ENCODE data around the gene LDLRAD4.
A peak's percentile ranks its signal among the peaks of the same experiment; 100 is the strongest.

The LDLRAD4 gene

GRCh38 chr18:13362607-13363006 is 144.0 kb downstream of the LDLRAD4 start:
- DNase-seq (ENCODE audit: extremely low spot score, insufficient read length, low read depth) (no peak), FAIRE-seq (no peak)

- DNase-seq (ENCODE audit: extremely low spot score, insufficient read length, low read depth) (no peak), FAIRE-seq (no peak)
Observed at GRCh38 chr18:13363359-13363758, 144.8 kb downstream of the LDLRAD4 start.

- DNase-seq (ENCODE audit: extremely low spot score, insufficient read length, low read depth), result no peak
Observed at GRCh38 chr18:13364721-13365205, 146.2 kb downstream of the LDLRAD4 start.

GRCh38 chr18:13366131-13366530 is 147.6 kb downstream of the LDLRAD4 start:
- no peak for FAIRE-seq
- no peak for DNase-seq (ENCODE audit: extremely low spot score, insufficient read length, low read depth)

More at GRCh38 chr18:13364721-13365205, 146.2 kb downstream of the LDLRAD4 start:
- no peak for FAIRE-seq

GRCh38 chr18:13366541-13366940 is 148.0 kb downstream of the LDLRAD4 start:
- FAIRE-seq (no peak), DNase-seq (ENCODE audit: extremely low spot score, insufficient read length, low read depth) (no peak)

- FAIRE-seq (no peak), DNase-seq (ENCODE audit: extremely low spot score, insufficient read length, low read depth) (no peak)
Observed at GRCh38 chr18:13366962-13367892, 148.7 kb downstream of the LDLRAD4 start.

GRCh38 chr18:13368080-13368813 is 149.7 kb downstream of the LDLRAD4 start:
- FAIRE-seq, result no peak

GRCh38 chr18:13369353-13369752 is 150.8 kb downstream of the LDLRAD4 start:
- DNase-seq (ENCODE audit: extremely low spot score, insufficient read length, low read depth), result no peak
- FAIRE-seq, result no peak

More at GRCh38 chr18:13368080-13368813, 149.7 kb downstream of the LDLRAD4 start:
- DNase-seq (ENCODE audit: extremely low spot score, insufficient read length, low read depth), result no peak

GRCh38 chr18:13369756-13370510 is 151.4 kb downstream of the LDLRAD4 start:
- DNase-seq (ENCODE audit: extremely low spot score, insufficient read length, low read depth), result no peak
- FAIRE-seq, result no peak

GRCh38 chr18:13370995-13371625 is 152.6 kb downstream of the LDLRAD4 start:
- FAIRE-seq (no peak), DNase-seq (ENCODE audit: extremely low spot score, insufficient read length, low read depth) (no peak)

- FAIRE-seq (no peak), DNase-seq (ENCODE audit: extremely low spot score, insufficient read length, low read depth) (no peak)
Observed at GRCh38 chr18:13371689-13372418, 153.3 kb downstream of the LDLRAD4 start.

- no peak for FAIRE-seq
- no peak for DNase-seq (ENCODE audit: extremely low spot score, insufficient read length, low read depth)
Observed at GRCh38 chr18:13372531-13372951, 154.0 kb downstream of the LDLRAD4 start.

GRCh38 chr18:13374096-13374467 is 155.5 kb downstream of the LDLRAD4 start:
- DNase-seq (ENCODE audit: extremely low spot score, insufficient read length, low read depth) (no peak), FAIRE-seq (no peak)

- FAIRE-seq (no peak), DNase-seq (ENCODE audit: extremely low spot score, insufficient read length, low read depth) (no peak)
Observed at GRCh38 chr18:13374468-13375301, 156.1 kb downstream of the LDLRAD4 start.

GRCh38 chr18:13375302-13376255 is 157.0 kb downstream of the LDLRAD4 start:
- DNase-seq (ENCODE audit: extremely low spot score, insufficient read length, low read depth), result peak; percentile 63
- FAIRE-seq, result peak; percentile 70

GRCh38 chr18:13376298-13376840 is 157.8 kb downstream of the LDLRAD4 start:
- no peak for FAIRE-seq
- DNase-seq (ENCODE audit: extremely low spot score, insufficient read length, low read depth), result no peak

GRCh38 chr18:13376841-13377351 is 158.3 kb downstream of the LDLRAD4 start:
- FAIRE-seq (no peak), DNase-seq (ENCODE audit: extremely low spot score, insufficient read length, low read depth) (no peak)

Data from GM18507 (cell line).